Nucleus accumbens (tissue), 56 donors: Measurements from ENCODE around the gene POLR3E.
"Not testable (repeated sequence)": the region's sequence is repeated elsewhere in the genome, so short reads cannot be mapped to it uniquely, and the experiment has no call there.

Source experiments
- DNase-seq, 56 donors: peaks; one replicate each; lab custom pipeline; 2025; lab: John Stamatoyannopoulos, UW

Gene POLR3E

DNA sequence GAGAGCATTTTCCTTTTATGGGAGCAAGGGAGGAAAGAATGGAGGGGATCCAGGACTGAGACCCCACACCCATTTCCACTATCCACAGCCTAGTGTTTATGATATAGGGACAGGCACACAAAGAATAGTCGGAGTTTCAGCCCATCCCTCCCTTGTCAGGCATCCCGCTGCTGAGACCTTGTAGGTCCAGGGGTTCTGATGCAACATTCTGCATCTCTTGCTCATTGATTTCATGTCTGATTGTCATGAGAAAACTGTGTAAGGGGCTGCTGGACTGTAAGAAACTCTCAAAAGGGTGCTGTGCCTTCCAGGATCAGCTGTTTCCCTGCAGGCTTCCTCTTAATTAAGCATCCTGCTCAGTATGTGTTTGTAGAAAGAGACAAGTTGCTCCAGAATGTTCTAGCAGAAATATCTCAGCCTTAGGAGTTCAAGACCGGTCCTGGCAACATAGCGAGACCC lies 5.3 kb upstream of the POLR3E start:
- DNase-seq, result no peak

DNA sequence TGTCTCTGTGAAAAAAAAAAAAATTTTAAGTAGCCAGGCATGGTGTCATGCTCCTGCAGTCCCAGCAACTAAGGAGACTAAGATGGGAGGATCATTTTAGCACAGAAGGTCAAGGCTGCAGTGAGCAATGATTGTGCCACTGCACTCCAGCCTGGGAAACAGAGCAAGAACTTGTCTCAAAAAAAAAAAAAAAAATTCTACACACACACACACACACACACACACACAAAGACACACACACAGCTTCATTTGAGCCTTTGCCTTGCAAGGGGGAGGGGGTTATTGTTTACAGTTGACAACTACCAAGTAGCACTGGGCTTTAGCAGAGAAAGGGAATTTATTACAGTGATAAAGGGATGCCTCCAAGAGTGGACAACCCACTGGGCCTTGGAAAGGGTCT lies 4.9 kb upstream of the POLR3E start:
- DNase-seq, result no peak

DNA sequence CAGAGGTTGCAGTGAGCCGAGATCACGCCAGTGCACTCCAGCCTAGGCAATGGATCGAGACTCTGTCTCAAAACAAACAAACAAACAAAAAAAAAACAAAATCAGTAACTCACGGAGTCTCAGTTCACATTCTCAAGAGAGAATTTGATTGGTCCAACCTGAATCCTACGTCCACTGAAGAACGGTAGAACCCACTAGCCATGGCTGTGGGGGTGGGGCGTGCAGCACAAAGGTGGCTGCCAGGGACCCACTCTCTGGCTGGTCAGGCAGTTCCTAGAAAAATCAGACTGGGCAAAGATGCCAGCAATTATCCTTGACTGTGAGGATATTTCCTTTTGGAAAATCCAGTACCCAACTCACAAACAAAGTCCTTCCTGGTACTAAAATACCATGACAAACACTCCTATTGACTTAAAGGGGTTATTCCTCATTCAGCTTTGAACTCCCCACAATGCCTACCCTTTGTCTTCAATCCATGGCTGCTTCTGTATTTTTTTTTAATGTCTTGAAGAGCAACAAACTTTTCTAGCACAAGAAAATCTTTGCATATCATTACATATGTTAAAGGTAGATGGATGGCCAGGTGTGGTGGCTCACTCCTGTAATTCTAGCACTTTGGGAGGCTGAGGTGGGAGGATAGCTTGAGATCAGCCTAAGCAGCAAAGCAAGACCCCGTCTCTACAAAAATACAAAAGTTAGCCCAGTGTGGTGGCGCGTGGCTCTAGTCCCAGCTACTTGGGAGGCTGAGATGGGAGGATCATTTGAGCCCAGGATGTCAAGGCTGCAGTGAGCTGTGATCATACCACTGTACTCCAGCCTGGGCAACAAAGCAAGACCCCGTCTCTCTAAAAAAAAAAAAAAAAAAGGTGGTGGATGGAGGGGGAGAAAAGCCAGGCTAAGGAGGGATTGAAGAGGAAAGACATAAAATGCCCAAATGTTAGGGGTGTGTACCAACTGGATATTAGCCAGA lies 3.8 kb upstream of the POLR3E start:
- no peak for DNase-seq

DNA sequence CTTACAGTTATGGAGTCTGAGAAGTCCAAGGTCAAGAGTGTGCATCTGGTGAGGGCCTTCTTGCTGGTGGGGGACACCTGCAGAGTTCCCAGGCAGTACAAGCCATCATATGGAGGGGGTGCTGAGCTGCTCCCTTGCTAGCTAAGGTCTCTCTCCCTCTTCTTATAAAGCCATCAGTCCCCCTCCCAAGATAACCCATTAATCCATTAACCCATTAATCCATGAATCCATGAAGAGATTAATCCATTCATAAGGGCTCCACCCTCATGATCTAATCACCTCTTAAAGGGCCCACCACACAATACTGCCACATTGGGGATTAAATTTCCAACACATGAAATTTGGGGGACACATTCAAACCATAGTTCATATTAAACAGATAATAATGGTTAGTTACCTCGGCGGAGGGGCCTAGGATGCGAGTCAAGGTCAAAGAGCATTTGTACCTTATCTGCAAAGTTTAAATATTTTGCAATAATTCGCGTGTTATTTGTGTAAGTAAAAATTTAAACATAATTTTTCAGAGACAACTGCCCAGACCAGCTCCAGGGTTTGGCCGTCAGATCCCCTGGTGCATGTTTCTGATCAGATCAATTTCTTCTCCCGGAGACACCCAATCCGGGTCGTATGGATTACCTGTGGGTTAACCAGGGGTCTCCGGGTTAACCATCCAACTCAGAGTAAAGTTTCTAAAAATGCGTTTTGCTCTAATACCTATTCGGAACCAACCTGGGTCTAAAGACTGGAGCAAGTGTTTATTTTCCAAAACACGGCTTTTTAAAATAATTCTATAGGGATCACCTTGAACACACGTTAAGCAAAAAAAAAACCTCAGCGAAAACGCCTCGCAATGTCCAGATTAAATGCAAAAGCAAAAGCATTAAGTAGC lies 740 bp upstream of the POLR3E start:
- DNase-seq, result peak in 4 of 56 donors; percentile 5 to 27 (median 24)

DNA sequence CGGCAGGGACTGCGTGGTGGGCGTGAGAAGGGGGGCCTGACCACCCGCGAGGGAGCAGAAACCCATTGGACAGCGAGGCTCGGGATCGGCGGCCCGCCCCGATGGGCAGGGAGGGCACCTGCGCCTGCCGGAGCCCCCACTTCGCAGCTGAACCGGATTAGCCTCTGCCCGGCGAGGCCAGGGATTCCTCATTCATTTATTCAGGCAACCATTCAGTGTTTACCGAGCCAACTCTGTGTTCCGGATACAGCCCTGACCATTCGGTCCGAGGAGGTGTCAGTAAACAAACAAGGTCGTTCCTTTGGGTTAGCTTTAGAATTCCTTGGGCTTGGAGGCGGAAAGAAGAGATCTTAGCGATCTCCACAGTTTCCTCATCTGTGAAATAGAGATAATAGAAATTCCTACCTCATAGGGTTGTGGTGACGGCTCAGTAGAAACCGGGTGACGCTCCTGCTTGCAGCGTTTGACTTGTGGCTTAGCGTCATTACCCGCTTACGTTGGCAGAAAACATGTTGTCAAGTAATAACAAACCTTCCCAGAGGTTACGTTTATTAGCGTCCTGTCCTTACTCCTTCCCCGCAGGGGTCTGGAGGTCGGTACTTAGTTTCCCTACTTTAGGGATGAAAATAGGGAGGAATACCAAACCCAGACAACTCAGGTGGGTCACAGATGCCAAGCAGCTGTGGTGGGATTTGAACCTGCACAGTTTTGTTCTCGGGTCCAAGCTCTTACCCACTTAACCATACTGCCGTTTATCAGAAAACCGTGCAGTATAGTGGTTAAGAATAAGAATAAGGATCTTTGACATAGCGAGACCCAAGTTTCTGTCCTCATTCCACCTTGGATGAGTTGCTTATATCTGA lies 893 bp downstream of the POLR3E start:
- peak in 51 of 56 donors; percentile 12 to 82 (median 47) for DNase-seq

DNA sequence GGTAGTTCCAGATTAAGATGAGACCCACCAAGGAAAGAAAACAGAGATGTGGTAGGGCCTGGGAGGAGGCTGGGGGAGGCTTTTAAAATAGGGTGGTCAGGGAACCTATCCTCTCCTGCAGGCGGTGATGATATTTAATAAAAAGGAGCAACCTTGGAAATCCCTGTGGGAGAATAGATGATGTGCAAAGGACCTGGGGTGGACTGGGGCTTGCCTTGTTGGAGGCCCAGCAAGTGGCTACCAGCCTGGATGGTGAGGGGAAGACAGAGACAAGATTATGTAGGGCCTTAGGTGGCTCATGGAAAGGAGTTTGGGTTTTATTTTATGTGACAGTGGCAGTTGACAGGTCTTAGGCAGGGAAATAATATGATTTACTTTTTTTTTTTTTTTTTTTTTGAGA lies 1.8 kb downstream of the POLR3E start:
- no peak for DNase-seq

DNA sequence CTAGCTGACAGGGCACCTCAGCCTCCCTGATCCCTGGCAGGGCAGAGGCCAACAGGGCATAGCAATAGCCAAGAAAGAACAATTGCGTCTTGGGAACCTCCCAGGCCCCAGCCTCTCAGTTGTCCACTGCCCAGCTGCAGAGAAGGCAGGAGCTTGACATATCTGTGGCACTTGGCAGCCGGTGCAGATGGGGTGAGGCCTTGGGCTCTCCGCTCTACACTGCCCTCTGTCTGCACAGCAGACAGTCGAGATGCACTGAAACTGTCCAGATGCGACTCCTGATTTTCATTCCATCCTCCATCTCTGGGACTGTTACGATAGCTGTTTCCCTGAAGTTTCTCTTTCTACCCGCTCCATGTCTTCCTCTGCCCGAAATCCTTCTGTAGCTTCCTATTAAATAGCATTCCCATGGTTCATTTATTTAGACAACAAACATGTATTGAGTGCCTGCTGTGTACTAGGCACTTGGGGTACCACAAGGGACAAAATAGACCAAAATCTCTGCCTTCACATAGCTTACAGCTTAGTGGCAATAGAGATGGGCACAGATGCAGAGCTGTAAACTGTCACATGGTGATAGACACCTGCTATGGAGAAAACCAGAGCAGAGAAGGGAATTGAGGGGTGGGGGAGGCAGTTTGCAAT lies 3.3 kb downstream of the POLR3E start:
- DNase-seq, result peak in 50 of 56 donors; percentile 9 to 83 (median 57)

DNA sequence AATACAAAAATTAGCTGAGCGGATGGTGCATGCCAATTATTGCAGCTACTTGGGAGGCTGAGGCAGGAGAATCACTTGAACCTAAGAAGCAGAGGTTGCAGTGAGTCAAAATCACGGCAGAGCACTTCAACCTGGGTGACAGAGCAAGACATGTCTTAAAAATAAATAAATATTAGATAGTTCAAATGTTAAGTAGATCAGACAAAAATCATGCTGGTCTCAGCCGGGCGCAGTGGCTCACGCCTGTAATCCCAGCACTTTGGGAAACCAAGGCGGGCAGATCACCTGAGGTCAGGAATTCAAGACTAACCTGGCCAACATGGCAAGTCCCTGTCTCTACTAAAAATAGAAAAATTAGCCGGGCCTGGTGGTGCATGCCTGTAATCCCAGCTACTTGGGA lies 4.2 kb downstream of the POLR3E start:
- not testable (repeated sequence) for DNase-seq

DNA sequence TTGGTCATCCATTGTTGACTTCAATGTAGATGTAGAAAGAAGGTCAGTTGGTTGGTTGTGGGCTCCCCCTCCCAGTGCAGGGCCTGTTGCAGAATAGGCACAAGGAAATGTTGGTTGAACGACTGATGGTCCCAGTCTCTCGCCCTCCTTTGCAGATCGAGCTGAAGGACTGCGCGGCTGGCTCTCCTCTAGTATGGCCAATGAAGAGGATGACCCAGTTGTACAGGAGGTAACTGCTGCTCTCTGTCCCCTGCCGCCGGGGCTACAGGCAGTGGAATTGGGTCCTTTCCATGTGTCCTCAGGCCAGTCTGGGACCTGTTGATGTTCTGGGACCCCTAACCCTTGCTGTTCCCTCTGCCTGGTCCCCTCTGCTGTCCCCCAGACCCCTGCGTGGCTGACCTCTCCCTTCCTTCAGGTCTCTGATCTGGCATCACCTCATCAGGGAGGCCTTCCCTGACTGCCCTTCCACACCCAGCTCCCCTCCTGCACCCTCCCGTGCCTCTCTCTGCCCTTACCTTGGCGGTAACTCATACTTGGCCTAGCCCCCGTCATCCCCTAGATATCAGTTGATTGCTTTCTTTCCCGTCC lies 5.7 kb downstream of the POLR3E start:
- DNase-seq, result no peak

DNA sequence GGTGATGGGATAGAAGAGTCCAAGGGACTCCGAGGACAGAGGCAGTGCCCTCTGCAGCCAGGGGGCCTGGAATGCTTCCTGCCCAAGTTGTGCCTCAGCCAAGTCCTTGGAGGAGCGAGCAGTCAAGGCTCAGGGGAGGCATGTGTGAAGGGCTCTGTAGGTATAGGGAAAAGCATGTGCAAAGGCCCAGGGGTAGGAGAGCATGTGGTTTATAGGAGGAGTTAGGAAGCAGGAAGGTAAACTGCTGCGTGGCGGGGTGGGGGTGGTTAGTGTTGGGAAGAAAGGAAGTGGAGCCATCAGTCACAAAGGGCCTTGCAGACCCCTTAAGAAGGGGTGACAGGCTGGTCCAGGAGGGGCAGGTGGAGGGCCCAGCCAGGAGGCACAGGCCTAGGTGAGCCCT lies 7.2 kb downstream of the POLR3E start:
- no peak for DNase-seq

DNA sequence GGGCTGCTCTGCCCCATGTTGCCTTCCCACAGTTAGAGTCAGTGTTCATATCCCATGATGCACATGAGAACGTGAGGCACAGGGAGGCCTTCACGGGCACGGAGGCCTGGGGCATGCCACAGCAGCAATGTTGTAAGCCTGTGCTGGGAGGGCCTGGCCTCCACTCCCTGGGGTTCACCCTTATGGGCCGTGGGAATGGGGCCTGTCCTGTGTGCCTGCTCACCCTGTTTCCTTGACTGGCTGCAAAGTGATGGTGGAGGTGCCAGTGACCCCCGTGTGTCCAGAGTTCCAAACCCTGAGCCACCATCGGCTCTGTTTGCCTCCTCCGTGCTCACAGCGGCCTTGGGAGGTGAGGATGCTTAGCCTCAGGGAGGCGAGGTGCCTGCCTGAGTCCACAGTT lies 9.6 kb downstream of the POLR3E start:
- DNase-seq, result no peak

DNA sequence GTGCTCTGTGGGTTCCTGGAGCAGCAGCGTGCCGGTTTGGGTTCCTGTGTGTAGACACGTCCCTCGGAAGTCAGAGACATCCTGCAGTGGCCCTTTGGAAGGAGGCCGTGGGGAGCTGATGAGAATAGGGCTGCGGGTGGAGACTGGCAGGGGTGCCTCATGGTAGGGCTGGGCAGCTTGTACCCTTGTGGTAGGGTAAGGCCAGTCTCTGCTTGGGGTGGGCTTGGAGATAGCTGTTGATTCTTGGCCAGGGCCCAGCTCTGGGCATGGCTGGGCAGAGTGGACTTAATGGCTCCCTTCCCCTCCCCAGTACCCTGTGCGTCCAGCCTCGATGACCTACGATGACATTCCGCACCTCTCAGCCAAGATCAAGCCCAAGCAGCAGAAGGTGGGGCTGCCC lies 10.6 kb downstream of the POLR3E start:
- DNase-seq, result no peak

DNA sequence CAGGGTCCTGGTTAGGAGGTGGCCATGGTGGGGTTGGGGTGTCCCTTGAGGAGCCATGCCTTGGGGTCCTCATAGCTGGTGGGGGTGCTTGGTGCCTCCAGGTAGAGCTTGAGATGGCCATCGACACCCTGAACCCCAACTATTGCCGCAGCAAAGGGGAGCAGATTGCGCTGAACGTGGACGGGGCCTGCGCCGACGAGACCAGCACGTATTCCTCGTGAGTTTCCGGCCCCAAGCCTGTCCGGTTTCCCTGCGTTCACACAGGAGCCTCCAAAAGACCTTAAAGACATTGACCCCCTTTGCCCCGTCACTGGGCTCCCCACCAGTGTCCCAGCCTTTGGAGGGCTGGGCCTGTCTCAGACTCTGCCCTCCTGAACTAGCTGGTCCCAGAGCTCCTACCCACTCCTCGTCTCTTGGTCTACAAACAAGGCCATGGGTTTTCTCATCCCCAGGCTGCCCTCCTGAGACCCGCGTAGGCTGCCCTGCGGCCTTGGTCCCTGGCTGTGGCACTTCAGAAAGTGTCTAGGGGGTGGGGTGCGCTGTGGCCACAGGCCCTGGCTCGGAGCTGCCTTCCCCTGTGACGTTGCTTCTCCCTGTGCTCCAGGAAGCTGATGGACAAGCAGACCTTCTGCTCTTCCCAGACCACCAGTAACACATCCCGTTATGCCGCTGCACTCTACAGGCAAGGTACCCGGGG lies 11.8 kb downstream of the POLR3E start:
- no peak for DNase-seq

DNA sequence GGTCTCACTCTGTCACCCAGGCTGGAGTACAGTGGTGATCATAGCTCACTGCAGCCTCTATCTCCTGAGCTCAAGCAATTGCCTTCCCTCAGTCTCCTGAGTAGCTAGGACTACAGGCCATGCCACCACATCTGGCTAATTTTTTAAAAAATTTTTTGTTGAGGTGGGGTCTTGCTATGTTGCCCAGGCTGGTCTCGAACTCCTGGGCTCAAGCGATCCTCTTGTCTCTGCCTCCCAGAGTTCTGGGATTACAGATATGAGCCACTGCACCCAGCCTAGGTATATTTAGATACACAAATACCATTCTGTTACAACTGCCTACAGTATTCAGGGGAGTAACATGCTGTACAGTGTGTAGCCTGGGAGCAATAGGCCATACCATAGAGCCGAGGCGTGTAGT lies 14.3 kb downstream of the POLR3E start:
- no peak for DNase-seq

DNA sequence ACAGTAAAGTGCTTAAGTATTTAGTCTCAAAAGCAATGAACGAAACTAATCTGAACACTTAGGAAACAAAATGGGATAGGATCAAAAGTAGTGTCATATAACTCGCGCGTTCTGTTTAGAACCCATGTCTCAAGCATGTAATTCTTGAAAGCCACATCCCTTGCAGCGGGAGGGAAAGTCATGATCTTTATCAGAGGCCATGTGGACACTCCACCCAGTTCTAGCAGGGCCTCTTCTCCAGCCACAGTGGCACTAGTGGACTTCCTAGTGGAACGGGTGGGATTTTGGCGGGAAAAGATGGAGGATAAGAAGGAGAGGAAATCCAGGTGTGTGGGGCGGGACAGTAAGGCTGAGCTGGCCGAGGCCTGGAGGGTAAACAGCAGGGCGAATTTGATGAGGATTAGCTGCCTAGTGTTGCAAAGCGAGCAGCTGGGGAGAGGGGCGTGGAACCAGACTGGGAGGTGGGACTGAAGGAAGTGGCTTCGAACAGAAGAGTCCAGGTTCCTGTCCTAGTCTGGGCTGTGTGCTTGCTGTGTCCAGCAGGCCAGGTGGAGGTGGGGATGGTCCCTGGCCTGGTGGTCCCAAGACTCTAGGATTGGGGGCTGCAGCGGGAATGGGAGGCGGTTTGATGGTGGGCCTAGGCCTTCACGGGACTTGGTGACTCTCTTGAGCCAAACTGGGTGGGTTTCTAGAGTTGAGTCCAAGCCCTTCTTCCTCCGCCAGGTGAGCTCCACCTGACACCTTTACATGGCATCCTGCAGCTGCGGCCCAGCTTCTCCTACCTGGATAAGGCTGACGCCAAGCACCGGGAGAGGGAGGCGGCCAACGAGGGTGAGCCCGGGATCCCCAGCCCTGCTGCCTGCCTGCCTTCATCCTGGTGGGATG lies 15.9 kb downstream of the POLR3E start:
- no peak for DNase-seq

DNA sequence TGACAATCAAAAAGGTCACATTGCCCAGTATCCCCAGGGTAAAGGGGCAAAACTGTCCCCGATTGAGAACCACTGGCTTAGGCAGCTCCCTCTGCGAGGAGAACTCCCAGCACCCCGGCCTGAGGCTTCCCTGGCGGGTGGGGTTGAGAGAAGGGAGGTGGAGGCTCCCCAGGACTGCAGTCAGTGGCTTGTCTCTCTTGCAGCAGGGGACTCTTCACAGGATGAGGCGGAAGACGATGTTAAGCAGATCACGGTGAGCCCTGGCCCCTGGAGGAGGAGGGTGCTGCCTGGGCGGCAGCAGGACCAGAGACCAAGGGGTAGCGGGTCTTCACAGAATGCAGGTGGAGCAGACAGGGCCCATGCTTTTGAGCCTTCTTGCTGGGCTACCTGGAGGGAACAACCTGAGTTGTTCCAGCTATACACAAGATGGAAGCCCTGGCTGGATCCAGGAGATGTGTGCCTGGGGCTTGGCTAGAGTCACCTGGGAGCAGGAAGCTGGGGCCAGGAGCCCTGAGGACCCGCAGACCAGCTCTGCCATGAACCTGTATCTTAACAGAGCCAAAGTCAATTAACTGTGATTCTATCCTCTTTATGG lies 16.8 kb downstream of the POLR3E start:
- DNase-seq, result no peak
